Kasumi-1 (cell line): Measurements from ENCODE around the gene TNIP2.
A peak's percentile ranks its signal among the peaks of the same experiment; 100 is the strongest.
"Not testable (repeated sequence)": the region's sequence is repeated elsewhere in the genome, so short reads cannot be mapped to it uniquely, and the experiment has no call there.

ENCODE experiments used
- DNase-seq, 2 experiments: peaks; one replicate each; lab custom pipeline; 2025; lab: John Stamatoyannopoulos, UW

The TNIP2 gene

DNA sequence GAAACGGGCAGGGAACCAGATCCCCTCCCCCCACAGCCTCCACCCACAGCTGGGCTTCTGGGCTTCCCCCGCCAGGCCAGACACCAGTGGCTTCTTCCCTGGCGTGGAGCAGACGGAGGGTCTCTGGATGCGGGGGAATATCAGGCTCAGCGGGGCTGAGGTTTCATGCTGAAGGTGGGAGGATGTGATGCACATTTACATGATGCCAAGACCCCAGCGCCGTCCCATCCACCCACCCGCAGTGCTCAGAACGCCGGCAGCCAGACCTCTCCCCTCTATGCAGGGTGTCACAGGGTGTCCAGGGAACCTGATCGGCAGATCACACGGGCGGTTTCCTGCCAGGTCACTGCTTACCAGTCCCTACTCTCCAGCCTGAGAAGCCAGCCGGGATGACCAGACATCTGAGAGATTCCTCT, 12.8 kb upstream of the TNIP2 start:
- no peak for DNase-seq

DNA sequence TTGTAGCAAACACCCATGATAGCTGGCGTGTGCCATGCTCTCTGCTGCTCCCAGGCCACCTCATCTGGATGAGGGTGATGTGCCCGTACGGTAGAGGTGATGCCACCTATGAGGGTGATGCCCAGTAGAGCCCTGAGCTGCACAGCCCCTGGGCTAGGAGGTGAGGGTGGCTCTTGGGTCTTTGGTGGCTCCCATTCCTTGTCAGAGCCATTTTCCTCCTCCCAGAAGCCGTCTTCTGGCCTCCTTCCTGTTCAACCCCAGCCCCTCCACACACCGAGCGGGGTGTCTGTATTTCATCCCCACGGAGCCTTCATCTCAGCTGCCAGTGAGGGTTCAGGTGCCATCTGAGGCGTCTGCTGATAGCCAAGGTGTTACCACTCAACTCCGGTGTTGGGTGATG, 12.0 kb upstream of the TNIP2 start:
- DNase-seq: no peak

DNA sequence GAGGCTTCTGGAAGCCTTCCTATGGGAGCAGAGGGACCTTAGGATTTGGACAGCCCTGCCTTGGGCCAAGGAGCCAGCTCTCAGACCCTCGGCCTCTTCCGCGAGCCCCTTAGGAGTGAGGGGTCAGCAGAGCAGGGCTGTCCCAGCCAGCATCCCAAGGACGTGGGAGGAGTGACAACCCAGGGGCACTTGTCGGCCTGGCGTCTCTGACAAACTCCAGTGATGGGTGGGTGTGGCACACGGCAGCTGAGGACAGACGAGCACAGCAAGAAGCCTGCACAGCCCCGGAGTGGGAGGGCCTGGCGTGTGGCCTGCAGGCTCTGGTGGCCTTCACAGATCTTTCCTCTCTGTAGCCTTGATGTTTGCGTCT, 11.6 kb upstream of the TNIP2 start:
- no peak for DNase-seq

DNA sequence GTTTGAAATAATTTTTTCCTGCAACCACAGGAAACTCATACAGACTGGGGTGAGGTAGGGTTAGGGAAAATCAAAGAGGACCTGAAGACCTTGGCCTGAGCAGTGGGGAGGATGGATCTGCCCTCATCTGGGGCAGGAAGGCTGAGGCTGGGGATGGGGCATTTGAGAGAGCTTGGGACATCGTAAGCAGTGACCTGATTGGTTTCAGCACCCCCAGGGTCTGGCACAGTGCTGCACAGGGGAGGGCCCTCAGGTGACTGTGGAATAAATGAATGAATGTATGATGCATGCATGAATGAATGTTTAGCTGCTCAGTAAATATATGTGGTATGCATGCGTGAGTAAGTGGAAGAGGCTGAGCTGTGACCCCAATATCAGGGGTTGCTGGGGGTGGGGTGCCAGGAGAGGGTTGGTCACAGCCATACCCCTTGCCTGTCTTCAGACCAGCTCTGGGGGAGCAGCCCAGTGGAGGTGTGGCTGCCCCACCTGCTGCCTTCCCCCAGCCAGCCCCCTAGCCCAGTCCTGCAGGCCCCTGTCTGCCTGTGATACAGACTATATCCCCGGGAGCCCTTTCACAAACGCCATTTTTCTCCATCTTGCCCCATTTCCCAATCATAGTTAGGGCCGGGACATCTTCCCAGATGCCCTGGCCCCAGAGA, 11.0 kb upstream of the TNIP2 start:
- no peak for DNase-seq

DNA sequence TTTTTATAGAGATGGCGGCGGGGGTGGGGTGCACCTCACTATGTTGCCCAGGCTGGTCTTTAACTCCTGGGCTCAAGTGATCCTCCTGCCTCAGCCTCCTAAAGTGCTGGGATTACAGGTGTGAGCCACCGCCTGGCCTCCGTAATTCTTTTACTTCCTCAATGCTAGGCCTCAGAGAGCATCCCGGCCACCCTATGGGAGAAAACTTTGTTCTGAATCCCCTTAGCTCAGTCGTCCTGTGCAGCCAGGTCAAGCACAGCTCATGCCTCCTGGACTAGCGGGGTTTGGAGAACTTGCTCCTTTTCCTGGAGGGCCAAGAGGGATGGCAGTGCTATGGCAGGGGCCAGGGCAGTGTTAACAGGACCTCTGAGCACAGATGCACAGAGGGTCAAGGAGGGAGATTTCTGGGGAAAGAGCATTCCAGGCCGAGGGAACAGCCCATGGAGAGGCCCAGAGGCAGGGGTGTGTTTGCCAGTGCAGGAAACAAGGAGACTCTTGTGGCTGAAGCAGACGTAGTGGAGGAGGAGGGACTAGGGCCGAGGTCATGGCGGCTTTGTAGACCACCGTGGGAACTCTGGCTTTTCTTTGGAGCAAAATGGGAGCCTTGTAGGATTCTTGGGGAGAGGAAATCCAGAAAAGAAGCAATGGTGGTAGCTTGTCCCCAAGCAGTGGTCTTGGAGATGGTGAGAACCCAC, 9.8 kb upstream of the TNIP2 start:
- no peak for DNase-seq

DNA sequence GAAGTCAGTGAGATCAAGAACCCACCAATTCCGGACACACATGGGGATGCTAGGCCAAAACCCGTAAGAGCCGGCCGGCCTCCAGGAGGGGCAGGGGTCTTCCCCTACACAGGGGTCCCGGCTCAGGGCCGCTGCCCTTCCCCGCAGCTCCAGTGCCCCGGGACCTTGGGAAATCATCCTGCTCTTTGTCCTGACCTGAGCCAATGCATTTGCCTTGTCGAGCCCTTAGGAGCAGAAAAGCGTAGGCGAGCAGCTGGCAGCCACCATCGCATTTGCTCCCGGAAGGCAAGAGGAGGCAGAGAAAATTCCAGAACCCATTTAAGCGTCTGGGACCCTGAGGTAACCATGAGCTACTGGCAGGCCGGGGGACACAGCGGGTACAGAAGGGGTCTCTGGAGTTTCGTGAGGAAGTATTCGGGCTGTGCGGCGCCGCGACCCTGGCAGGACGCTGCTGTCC, 7.4 kb upstream of the TNIP2 start:
- DNase-seq: no peak

DNA sequence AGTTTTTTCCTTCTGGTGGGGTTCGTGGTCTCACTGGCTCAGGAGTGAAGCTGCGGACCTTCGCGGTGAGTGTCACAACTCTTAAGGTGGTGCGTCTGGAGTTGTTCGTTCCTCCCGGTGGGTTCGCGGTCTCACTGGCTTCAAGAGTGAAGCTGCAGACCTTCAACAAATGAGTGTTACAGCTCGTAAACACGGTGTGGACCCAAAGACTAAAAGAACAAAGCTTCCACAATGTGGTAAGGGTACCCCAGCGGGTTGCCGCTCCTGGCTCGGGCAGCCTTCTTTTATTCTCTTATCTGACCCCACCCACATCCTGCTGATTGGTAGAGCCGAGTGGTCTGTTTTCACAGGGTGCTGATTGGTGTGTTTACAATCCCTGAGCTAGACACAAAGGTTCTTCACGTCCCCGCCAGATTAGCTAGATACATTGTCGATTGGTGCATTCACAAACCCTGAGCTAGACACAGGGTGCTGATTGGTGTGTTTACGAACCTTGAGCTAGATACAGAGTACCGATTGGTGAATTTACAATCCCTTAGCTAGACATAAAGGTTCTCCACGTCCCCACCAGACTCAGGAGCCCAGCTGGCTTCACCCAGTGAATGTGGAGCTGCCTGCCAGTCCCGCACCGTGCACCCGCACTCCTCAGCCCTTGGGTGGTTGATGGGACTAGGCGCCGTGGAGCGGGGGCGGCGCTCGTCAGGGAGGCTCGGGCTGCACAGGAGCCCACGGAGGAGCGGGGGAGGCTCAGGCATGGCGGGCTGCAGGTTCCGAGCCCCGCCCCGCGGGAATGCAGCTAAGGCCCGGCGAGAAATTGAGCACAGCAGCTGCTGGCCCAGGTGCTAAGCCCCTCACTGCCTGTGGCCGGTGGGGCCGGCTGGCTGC, 6.6 kb upstream of the TNIP2 start:
- not testable (repeated sequence) for DNase-seq

DNA sequence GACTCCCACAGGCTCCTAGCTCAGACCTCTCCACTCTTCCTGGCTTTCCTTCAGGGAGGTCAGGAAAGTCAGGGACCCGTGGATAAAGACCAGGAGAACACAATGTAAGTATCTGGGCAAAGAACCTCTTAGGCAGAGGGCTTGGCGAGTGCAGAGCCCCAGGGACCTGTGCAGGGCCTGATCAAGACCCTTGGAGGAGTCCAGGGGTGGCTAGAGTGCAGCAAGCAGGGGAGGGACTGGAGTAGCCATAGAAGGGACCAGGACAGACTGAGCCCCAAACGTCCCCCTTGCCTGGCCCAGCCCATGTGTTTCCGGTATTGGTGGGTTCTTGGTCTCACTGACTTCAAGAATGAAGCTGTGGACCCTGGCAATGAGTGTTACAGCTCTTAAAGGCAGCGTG, 5.9 kb upstream of the TNIP2 start:
- no peak for DNase-seq

DNA sequence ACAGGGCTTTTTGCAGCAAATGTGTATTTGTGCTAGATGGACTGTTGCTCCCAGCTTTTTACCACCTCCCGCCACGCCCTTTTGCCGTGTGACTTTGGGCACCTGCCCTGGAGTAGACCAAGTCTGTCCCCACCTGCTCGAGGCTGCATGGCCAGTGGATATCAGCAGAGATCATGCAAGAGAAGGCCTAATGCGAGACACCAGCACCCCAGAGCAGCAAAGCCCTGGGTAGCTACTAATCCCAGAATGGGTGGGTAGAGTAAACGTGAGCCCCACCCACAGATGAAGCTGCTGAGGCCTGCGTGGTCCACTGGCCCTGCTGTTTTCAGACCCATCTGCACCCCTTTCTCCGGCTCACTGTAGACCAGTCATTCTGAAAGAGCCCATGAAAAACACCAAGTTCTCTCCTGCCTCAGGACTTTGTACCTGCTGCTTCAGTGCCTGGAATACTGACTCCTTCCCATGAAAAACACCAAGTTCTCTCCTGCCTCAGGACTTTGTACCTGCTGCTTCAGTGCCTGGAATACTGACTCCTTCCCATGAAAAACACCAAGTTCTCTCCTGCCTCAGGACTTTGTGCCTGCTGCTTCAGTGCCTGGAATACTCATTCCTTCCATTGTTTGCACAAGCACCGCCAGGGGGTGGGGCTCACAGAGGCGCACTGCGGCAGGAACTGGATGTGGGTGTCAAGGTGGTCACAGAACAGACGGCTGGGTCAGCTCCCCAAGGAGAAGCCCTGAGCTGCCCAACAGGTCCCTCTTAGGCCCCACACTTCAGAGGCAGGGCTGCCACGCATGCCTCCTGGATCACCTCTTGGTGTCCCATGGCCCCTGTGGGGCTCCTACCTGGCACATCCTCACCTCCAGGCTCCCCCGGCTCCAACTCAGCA, 5.1 kb upstream of the TNIP2 start:
- DNase-seq: no peak

DNA sequence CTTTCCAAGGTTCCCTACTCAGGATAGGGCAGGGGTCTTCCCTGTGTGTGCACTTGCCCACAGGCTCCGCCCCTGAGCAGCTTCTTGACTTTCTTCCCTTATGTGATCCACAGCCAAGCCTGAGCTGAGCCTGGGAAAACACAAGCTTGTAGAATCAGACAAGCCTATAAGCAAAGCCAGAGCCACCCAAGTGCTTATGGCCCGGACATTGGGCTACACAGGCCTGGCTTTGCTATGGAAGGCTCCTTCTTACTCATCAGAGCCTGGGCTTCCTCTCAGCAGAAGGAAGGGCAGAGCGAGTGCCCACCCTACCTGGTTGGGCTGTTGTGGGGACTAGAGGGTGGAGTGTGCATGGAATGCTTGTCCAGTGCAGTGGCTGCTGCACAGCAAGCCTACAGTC, 1.3 kb upstream of the TNIP2 start:
- DNase-seq: no peak

DNA sequence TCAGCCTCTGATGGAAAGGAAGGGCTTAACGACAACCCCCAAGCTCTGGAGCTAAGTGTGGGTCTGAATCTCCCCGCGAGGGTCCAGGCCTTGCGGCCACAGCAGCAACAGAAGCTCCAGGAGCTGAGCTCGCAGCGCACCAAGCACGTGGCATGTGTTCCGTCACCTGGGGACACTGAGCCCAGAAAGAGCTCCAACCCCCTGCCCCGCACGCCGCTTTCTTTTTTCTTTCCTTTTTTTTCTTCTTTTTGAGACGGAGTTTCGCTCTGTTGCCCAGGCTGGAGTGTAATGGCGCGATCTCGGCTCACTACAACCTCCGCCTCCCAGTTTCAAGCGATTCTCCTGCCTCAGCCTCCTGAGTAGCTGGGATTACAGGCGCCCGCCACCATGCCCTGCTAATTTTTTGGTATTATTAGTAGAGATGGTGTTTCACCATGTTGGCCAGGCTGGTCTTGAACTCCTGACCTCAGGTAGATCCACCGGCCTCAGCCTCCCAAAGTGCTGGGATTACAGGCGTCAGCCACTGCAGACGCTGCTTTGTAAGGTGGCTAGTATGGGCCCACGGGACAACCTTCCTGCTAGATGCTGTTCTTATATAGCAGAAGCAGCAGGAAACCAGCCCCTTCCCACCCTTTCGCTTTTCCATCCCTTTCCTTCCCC, 685 bp upstream of the TNIP2 start:
- no peak for DNase-seq

DNA sequence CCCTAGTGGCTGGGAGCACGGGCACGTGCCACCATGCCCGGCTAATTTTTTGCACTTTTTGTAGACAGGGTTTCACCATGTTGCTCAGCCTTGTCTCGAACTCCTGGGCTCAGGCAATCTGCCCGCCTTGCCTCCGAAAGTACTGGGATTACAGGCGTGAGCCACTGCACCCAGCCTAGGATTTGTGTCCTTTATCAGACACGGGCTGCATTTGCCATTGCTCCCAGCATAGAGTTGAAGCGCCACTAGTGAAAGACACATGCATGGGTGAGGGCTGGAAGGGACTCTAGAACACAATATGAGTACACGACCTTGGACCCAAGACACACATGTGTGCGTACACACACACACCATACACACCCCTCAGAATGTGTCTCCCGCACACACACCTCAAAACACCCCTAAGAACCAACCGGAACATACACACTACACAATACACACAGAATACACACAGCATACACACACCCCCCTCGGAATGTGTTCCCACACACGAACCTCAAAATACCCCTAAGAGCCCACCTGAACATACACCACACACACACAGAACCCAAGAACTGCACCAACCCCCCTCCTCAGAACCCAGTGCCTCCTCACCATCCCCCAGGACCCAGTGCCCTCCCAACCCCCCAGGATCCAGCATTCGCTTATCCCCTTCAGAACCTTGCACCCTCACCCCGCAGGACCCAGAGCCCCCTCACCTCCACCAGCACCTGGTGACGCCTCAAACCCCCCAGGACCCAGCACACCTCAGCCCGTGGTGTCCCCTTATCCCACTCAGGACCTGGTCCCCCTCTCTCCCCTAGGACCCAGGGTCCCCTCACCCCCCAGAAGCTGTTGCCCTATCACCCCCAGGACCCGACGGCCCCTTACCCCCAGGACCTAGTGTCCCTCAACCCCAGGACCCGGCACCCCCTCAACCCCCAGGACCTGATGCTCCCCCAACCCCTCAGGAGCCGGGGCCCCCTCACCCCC, 1.0 kb downstream of the TNIP2 start:
- DNase-seq: no peak

DNA sequence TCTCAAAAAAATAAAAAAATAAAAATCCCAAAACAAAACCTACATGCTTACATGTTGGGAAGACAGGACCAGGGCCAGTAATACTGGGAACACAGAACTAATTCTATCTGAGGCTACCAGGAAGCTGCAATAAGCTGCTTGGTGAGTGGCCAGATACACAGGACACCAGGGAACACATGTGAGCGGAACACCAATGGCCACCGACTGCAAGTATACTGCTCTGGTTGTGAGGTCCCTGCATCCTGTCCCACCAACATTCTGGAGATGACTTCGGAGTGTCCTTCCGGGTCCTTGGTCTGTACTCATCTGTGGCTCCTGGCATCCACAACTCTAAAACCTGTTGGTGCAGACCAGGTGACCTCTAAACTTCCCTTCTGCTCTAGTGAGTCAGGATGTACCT, 2.7 kb downstream of the TNIP2 start:
- no peak for DNase-seq

DNA sequence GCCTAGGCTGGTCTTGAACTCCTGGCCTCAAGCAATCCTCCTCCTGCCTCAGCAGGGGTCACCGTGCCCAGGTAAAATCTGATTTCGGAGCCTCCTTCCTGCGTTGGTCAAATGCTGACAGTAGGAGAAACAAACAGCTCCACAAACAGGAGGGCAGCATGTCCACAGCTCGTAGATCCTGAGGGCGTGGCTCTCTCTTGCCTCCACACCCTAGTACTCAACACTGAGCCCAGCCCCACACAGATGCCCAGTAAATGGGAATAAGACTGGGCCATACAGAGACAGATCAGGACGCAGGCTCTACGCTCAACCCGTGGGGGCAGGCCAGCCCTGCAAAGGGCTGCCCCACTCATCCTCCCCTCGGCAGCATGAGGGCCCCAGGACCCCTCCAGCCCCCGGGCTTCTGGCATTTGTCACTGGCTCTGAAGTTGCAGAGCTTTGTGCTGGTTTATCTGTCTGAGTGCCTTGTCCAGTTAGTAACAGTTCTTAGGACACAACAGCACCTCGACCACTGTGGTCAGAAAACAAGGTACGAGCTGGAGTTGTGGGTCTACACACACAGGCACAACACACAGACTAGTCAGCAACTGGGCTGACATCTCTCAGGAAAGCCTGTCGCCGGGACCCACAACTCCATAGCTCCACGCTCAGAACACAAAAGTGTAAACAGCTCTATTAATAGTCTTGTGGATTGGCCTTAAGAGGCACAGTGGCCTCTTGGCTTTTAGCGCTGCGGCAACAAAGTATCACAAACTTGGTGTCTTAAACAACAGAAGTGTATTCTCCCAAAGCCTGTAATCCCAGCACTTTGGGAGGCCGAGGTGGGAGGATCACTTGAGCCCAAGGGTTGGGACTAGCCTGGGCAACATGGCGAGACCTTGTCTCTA, 5.2 kb downstream of the TNIP2 start:
- no peak for DNase-seq

DNA sequence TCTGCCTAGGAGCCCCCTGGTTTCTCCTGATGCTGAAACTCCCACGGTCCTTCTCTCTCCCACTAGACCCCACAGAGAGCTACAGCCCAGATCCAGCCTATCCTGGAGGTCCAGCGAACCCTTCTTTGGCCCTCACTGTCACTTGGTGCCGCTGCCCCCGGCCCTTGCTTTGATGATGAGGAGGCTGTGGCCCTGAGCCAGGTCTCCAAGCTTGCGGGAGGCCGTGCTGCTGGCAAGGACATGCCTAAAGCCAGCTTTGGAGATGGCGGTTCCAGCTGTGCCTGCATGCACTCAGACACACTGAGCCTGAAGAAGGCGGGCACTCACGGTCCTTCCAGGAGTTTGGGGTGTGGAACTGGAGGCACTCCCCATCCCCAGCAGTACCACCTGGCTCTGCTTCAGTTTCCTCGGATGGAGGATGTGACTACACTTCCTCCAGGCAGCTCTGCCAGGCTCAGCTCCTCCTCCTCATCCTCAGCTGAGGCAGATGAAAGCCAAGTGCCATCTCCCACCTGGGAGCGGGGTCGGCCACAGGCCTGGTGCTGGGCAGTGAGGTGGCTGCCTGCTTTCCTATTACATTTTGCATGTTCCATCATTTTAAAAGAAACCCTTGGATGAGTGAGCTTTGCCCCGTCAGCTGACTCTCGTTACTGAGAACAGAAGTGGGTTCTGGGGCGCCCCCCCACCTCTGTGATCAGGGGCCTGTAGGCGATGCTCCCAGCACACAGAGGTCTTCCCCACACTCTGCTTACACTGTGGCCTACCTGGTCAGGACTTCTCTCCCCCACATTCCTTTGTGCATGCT, 9.0 kb downstream of the TNIP2 start:
- DNase-seq: no peak

DNA sequence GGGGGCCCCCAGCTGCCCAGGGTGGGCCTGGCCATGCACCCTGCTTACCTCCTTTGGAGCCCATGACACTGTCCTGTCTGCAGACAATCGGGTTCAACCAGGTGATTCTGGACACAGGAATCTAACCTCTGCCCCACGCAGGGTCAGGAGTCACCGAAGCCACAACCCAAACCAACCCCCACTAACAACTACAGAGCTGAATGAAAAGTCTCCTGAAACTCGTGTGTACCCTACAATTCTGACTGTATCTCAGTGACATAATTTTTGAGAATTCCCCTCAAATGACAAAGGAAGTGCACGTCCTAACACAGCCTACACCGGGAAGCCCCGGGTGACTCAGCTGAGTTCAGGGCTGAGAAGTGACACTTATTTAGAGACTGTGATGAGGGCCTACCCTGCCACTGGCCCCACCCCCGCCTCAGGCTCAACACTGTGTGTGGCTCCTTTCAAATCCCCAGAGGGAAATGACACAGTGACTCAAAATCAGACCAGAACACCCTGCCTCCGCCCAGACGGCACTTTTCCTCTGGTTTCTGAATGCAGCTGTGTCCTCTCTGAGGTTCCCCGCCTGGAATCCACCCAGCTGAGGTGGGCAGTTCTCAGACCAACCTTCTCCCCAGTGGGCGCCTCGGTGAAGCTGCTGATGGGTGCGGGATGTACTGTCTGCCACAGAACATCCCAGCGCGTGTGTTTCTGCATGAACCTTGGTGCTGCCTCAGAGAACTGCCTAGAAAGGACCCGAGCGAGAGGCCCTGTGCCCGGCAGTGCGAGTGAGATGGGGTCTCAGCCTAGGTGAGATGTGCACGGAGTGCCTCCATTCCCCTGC, 9.9 kb downstream of the TNIP2 start:
- DNase-seq: peak; percentile 56 to 58

DNA sequence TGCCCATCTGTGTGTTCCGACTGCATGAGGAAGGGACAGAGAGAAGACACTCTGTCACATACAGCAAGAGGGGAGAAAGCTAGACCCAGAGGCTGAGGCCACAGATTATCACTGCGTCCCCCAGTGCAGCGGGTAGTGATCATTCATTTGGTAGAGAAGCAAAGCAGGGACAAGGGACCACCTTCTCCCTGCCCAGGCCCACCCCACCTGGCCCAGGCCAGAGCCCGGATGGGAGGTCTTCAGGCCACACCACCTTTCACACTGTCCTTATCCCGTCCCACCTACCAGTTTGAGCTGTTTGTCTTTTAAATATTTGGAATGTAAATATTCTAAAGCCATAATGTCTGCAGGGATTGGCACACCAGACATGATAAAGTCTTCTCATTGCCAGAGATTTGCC, 10.6 kb downstream of the TNIP2 start:
- DNase-seq: no peak
